IPS-20b (cell line): Measurements from ENCODE around the gene NUP98.

Experiments used
- H3K27ac ChIP-seq: one replicate; pipeline ENCODE4 v1.5.1; 2013; ENCODE audit warnings: low read length
- H3K27me3 ChIP-seq: 2 replicates; pipeline ENCODE4 v1.6.1; 2013; ENCODE audit warnings: mild to moderate bottlenecking, low read length, inconsistent platforms; ENCODE audit not compliant: insufficient read depth
- H3K36me3 ChIP-seq: 2 replicates; pipeline ENCODE4 v1.6.1; 2013; ENCODE audit warnings: low read depth, mild to moderate bottlenecking, inconsistent platforms, low read length, moderate library complexity; ENCODE audit not compliant: insufficient read depth
- H3K4me1 ChIP-seq: 2 replicates; pipeline ENCODE4 v1.6.1; 2013; ENCODE audit warnings: mild to moderate bottlenecking, control low read depth, inconsistent platforms, low read length, moderate library complexity; ENCODE audit not compliant: insufficient read depth
- H3K4me3 ChIP-seq: 2 replicates; pipeline ENCODE4 v1.5.1; 2013; ENCODE audit warnings: mild to moderate bottlenecking, low read length, inconsistent platforms
- H3K9ac ChIP-seq: 2 replicates; pipeline ENCODE4 v1.6.1; 2013; ENCODE audit warnings: low read depth, mild to moderate bottlenecking, inconsistent platforms, low read length, moderate library complexity
- H3K9me3 ChIP-seq: 2 replicates; pipeline ENCODE4 v1.6.1; 2013; ENCODE audit warnings: mild to moderate bottlenecking, low read depth, low read length, inconsistent platforms; ENCODE audit not compliant: insufficient read depth

The NUP98 gene

GRCh38 chr11:3755151-3755550 lies 42.2 kb downstream of the NUP98 start:
- H3K4me3 ChIP-seq: no peak overlapping the region
- no peak overlapping the region for H3K27ac ChIP-seq
- H3K36me3 ChIP-seq: peaks cover 96% of the 10 kb centered on the region
- no peaks in the 10 kb centered on the region for H3K27me3 ChIP-seq
- no peaks in the 10 kb centered on the region for H3K4me1 ChIP-seq
- no peak overlapping the region for H3K9ac ChIP-seq
- H3K9me3 ChIP-seq: no peaks in the 10 kb centered on the region

- Histone ChIP-seq H3K9me3 (no peaks in the 10 kb centered on the region), H3K9ac (no peak overlapping the region), H3K27me3 (no peaks in the 10 kb centered on the region), H3K27ac (no peak overlapping the region), H3K36me3 (peaks cover 92% of the 10 kb centered on the region), H3K4me3 (no peak overlapping the region), H3K4me1 (no peaks in the 10 kb centered on the region)
These were observed 44.2 kb downstream of the NUP98 start for GRCh38 chr11:3753110-3753509.

- H3K4me3 ChIP-seq: no peak overlapping the region
- no peaks in the 10 kb centered on the region for H3K27me3 ChIP-seq
- H3K36me3 ChIP-seq: peaks cover 93% of the 10 kb centered on the region
- H3K9ac ChIP-seq: no peak overlapping the region
- H3K9me3 ChIP-seq: no peaks in the 10 kb centered on the region
- no peak overlapping the region for H3K27ac ChIP-seq
- no peaks in the 10 kb centered on the region for H3K4me1 ChIP-seq
These were observed 49.6 kb downstream of the NUP98 start for GRCh38 chr11:3747704-3748103.

GRCh38 chr11:3745161-3745560 lies 52.2 kb downstream of the NUP98 start:
- Histone ChIP-seq H3K9me3 (no peaks in the 10 kb centered on the region), H3K36me3 (peaks cover 92% of the 10 kb centered on the region), H3K27me3 (no peaks in the 10 kb centered on the region), H3K4me1 (no peaks in the 10 kb centered on the region), H3K27ac (no peak overlapping the region), H3K4me3 (no peak overlapping the region), H3K9ac (no peak overlapping the region)

- H3K27me3 ChIP-seq: no peaks in the 10 kb centered on the region
- H3K4me3 ChIP-seq: no peak overlapping the region
- H3K36me3 ChIP-seq: peaks cover 92% of the 10 kb centered on the region
- no peaks in the 10 kb centered on the region for H3K9me3 ChIP-seq
- H3K4me1 ChIP-seq: no peaks in the 10 kb centered on the region
- no peak overlapping the region for H3K9ac ChIP-seq
- no peak overlapping the region for H3K27ac ChIP-seq
These were observed 58.6 kb downstream of the NUP98 start for GRCh38 chr11:3738723-3739122.

GRCh38 chr11:3738241-3738640 lies 59.1 kb downstream of the NUP98 start:
- Histone ChIP-seq H3K4me3 (no peak overlapping the region), H3K36me3 (peaks cover 94% of the 10 kb centered on the region), H3K27me3 (no peaks in the 10 kb centered on the region), H3K4me1 (no peaks in the 10 kb centered on the region), H3K9ac (no peak overlapping the region), H3K9me3 (no peaks in the 10 kb centered on the region), H3K27ac (no peak overlapping the region)

GRCh38 chr11:3737386-3737933 lies 59.9 kb downstream of the NUP98 start:
- Histone ChIP-seq H3K4me1 (no peaks in the 10 kb centered on the region), H3K36me3 (peaks cover 95% of the 10 kb centered on the region), H3K9me3 (no peaks in the 10 kb centered on the region), H3K27ac (no peak overlapping the region), H3K4me3 (no peak overlapping the region), H3K9ac (no peak overlapping the region), H3K27me3 (no peaks in the 10 kb centered on the region)

GRCh38 chr11:3736816-3737215 lies 60.5 kb downstream of the NUP98 start:
- no peak overlapping the region for H3K4me3 ChIP-seq
- H3K9ac ChIP-seq: no peak overlapping the region
- H3K36me3 ChIP-seq: peaks cover 96% of the 10 kb centered on the region
- H3K4me1 ChIP-seq: no peaks in the 10 kb centered on the region
- no peaks in the 10 kb centered on the region for H3K27me3 ChIP-seq
- no peak overlapping the region for H3K27ac ChIP-seq
- no peaks in the 10 kb centered on the region for H3K9me3 ChIP-seq

- Histone ChIP-seq H3K4me1 (no peaks in the 10 kb centered on the region), H3K9me3 (no peaks in the 10 kb centered on the region), H3K36me3 (peaks cover 96% of the 10 kb centered on the region), H3K27ac (no peak overlapping the region), H3K9ac (no peak overlapping the region), H3K27me3 (no peaks in the 10 kb centered on the region), H3K4me3 (no peak overlapping the region)
These were observed 61.5 kb downstream of the NUP98 start for GRCh38 chr11:3735827-3736226.

GRCh38 chr11:3732671-3733436 lies 64.5 kb downstream of the NUP98 start:
- Histone ChIP-seq H3K36me3 (peaks cover 97% of the 10 kb centered on the region), H3K27ac (no peak overlapping the region), H3K9me3 (no peaks in the 10 kb centered on the region), H3K4me1 (no peaks in the 10 kb centered on the region), H3K4me3 (no peak overlapping the region), H3K27me3 (no peaks in the 10 kb centered on the region), H3K9ac (no peak overlapping the region)

GRCh38 chr11:3723014-3723708 lies 74.2 kb downstream of the NUP98 start:
- Histone ChIP-seq H3K9me3 (no peaks in the 10 kb centered on the region), H3K36me3 (peaks cover 97% of the 10 kb centered on the region), H3K27me3 (no peaks in the 10 kb centered on the region), H3K4me3 (no peak overlapping the region), H3K27ac (no peak overlapping the region), H3K4me1 (no peaks in the 10 kb centered on the region), H3K9ac (no peak overlapping the region)

- Histone ChIP-seq H3K9me3 (no peaks in the 10 kb centered on the region), H3K36me3 (peaks cover 97% of the 10 kb centered on the region), H3K27ac (no peak overlapping the region), H3K4me3 (no peak overlapping the region), H3K27me3 (no peaks in the 10 kb centered on the region), H3K4me1 (no peaks in the 10 kb centered on the region), H3K9ac (no peak overlapping the region)
These were observed 75.3 kb downstream of the NUP98 start for GRCh38 chr11:3722100-3722499.
